NCI-H748 (cell line): ENCODE results near the gene NACC1.

ENCODE experiments used
- DNase-seq: peaks from one replicate; lab custom pipeline; 2025; ENCODE audit not compliant: unreplicated experiment; lab: John Stamatoyannopoulos, UW

The NACC1 gene

DNA sequence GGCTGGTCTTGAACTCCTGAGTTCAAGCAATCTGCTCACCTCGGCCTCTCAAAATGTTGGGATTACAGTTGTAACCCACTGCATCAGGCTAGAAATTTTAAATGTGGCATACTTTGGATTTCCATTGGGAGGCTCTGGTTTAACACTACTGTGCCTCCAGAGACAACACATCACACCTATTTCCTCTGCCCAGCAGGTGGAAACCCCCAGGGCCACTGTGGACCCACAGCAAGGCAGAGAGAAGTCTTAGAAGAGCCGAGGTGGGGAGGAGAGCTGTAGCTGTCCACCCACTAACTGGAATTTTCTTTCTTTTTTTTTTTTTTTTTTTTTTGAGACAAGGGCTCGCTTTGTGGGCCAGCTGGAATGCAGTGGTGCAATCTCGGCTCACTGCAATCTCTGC, 71.5 kb downstream of the NACC1 start:
- no peak for DNase-seq
